Measurements from ENCODE around the gene PRKG1.

The PRKG1 gene

GRCh38 chr10:51888263-51888662 is 814.0 kb downstream of the PRKG1 start:
- no peak overlapping the region for H3K14ac ChIP-seq (ENCODE audit: low read length)
- no peak overlapping the region for H4K8ac ChIP-seq (ENCODE audit: low read depth, low read length)
- no peak overlapping the region for H3K4me2 ChIP-seq (ENCODE audit: low read length)
- H4K12ac ChIP-seq (ENCODE audit: low read depth, low read length): no peak overlapping the region
- peaks cover 2% of the 10 kb centered on the region for H3K9me3 ChIP-seq (ENCODE audit: insufficient read depth, low read depth, low read length)
- no peak for DNase-seq
- H2AFZ ChIP-seq (ENCODE audit: insufficient read depth, low read length, poor library complexity): no peak overlapping the region
- no peaks in the 10 kb centered on the region for H3K79me2 ChIP-seq (ENCODE audit: control insufficient read depth, insufficient read depth, low read length, poor library complexity)
- no peaks in the 10 kb centered on the region for H3K36me3 ChIP-seq (ENCODE audit: control insufficient read depth in 1 of 2, insufficient read depth in 2 of 2, low read length in 2 of 2)
- no peak overlapping the region for H3K18ac ChIP-seq (ENCODE audit: low read length)
- H4K91ac ChIP-seq (ENCODE audit: low read depth, low read length): no peak overlapping the region
- H3K4me3 ChIP-seq (ENCODE audit: low read depth, low read length): no peak overlapping the region
- H3K4ac ChIP-seq (ENCODE audit: low read depth, low read length): no peak overlapping the region
- H3K27me3 ChIP-seq (ENCODE audit: insufficient read depth, low read length): no peaks in the 10 kb centered on the region
- H3K27ac ChIP-seq (ENCODE audit: low read depth, low read length): no peak overlapping the region
- H2BK5ac ChIP-seq (ENCODE audit: low read depth, low read length, poor library complexity): no peak overlapping the region
- H3K9ac ChIP-seq (ENCODE audit: low read length): no peak overlapping the region
- H2BK12ac ChIP-seq (ENCODE audit: low read length): no peak overlapping the region
- no peaks in the 10 kb centered on the region for H3K4me1 ChIP-seq (ENCODE audit: control insufficient read depth in 1 of 2, insufficient read depth in 2 of 2, low read length in 2 of 2)
- H2BK120ac ChIP-seq (ENCODE audit: insufficient read depth, low read length, poor library complexity): no peak overlapping the region
- no peaks in the 10 kb centered on the region for H3K79me1 ChIP-seq (ENCODE audit: low read length)
- H3K23ac ChIP-seq (ENCODE audit: low read length): no peak overlapping the region
- no peak overlapping the region for H2AK5ac ChIP-seq (ENCODE audit: low read length)

GRCh38 chr10:51892313-51892712 is 818.0 kb downstream of the PRKG1 start:
- no peak overlapping the region for H3K4me3 ChIP-seq (ENCODE audit: low read depth, low read length)
- H3K27ac ChIP-seq (ENCODE audit: low read depth, low read length): no peak overlapping the region
- H3K4me2 ChIP-seq (ENCODE audit: low read length): no peak overlapping the region
- no peak overlapping the region for H4K91ac ChIP-seq (ENCODE audit: low read depth, low read length)
- no peak overlapping the region for H2AFZ ChIP-seq (ENCODE audit: insufficient read depth, low read length, poor library complexity)
- H3K4ac ChIP-seq (ENCODE audit: low read depth, low read length): no peak overlapping the region
- no peaks in the 10 kb centered on the region for H3K79me1 ChIP-seq (ENCODE audit: low read length)
- H2BK12ac ChIP-seq (ENCODE audit: low read length): no peak overlapping the region
- no peak overlapping the region for H3K9ac ChIP-seq (ENCODE audit: low read length)
- H3K27me3 ChIP-seq (ENCODE audit: insufficient read depth, low read length): no peaks in the 10 kb centered on the region
- H2BK5ac ChIP-seq (ENCODE audit: low read depth, low read length, poor library complexity): no peak overlapping the region
- H3K4me1 ChIP-seq (ENCODE audit: control insufficient read depth in 1 of 2, insufficient read depth in 2 of 2, low read length in 2 of 2): no peaks in the 10 kb centered on the region
- H3K14ac ChIP-seq (ENCODE audit: low read length): no peak overlapping the region
- no CpG with 5 or more reads among the region's 1 CpG for WGBS (ENCODE audit: extremely low coverage, insufficient coverage, insufficient read length)
- no peak overlapping the region for H2BK120ac ChIP-seq (ENCODE audit: insufficient read depth, low read length, poor library complexity)
- no peak overlapping the region for H2AK5ac ChIP-seq (ENCODE audit: low read length)
- H3K23ac ChIP-seq (ENCODE audit: low read length): no peak overlapping the region
- no peaks in the 10 kb centered on the region for H3K9me3 ChIP-seq (ENCODE audit: insufficient read depth, low read depth, low read length)
- no peak for DNase-seq
- no peak overlapping the region for H4K8ac ChIP-seq (ENCODE audit: low read depth, low read length)
- H4K12ac ChIP-seq (ENCODE audit: low read depth, low read length): no peak overlapping the region
- H3K18ac ChIP-seq (ENCODE audit: low read length): no peak overlapping the region
- H3K79me2 ChIP-seq (ENCODE audit: control insufficient read depth, insufficient read depth, low read length, poor library complexity): no peaks in the 10 kb centered on the region
- H3K36me3 ChIP-seq (ENCODE audit: control insufficient read depth in 1 of 2, insufficient read depth in 2 of 2, low read length in 2 of 2): no peaks in the 10 kb centered on the region

- H3K36me3 ChIP-seq (ENCODE audit: control insufficient read depth in 1 of 2, insufficient read depth in 2 of 2, low read length in 2 of 2): no peaks in the 10 kb centered on the region
- no peak overlapping the region for H4K8ac ChIP-seq (ENCODE audit: low read depth, low read length)
- no peak overlapping the region for H3K14ac ChIP-seq (ENCODE audit: low read length)
- no peak overlapping the region for H4K12ac ChIP-seq (ENCODE audit: low read depth, low read length)
- no peak overlapping the region for H3K4me3 ChIP-seq (ENCODE audit: low read depth, low read length)
- no peak overlapping the region for H2BK12ac ChIP-seq (ENCODE audit: low read length)
- no peak overlapping the region for H2AFZ ChIP-seq (ENCODE audit: insufficient read depth, low read length, poor library complexity)
- no peaks in the 10 kb centered on the region for H3K27me3 ChIP-seq (ENCODE audit: insufficient read depth, low read length)
- H3K27ac ChIP-seq (ENCODE audit: low read depth, low read length): no peak overlapping the region
- no peak overlapping the region for H2BK120ac ChIP-seq (ENCODE audit: insufficient read depth, low read length, poor library complexity)
- H3K4me1 ChIP-seq (ENCODE audit: control insufficient read depth in 1 of 2, insufficient read depth in 2 of 2, low read length in 2 of 2): no peaks in the 10 kb centered on the region
- no CpG with 5 or more reads among the region's 1 CpG for WGBS (ENCODE audit: extremely low coverage, insufficient coverage, insufficient read length)
- H4K91ac ChIP-seq (ENCODE audit: low read depth, low read length): no peak overlapping the region
- no peak overlapping the region for H3K18ac ChIP-seq (ENCODE audit: low read length)
- H3K4me2 ChIP-seq (ENCODE audit: low read length): no peak overlapping the region
- H2AK5ac ChIP-seq (ENCODE audit: low read length): no peak overlapping the region
- H3K4ac ChIP-seq (ENCODE audit: low read depth, low read length): no peak overlapping the region
- no peaks in the 10 kb centered on the region for H3K9me3 ChIP-seq (ENCODE audit: insufficient read depth, low read depth, low read length)
- H3K23ac ChIP-seq (ENCODE audit: low read length): no peak overlapping the region
- no peak overlapping the region for H2BK5ac ChIP-seq (ENCODE audit: low read depth, low read length, poor library complexity)
- DNase-seq: peak in 1 of 2 donors; percentile 21
- H3K79me1 ChIP-seq (ENCODE audit: low read length): no peaks in the 10 kb centered on the region
- no peaks in the 10 kb centered on the region for H3K79me2 ChIP-seq (ENCODE audit: control insufficient read depth, insufficient read depth, low read length, poor library complexity)
- no peak overlapping the region for H3K9ac ChIP-seq (ENCODE audit: low read length)
These were observed 818.8 kb downstream of the PRKG1 start for GRCh38 chr10:51892965-51893658.

- Histone ChIP-seq H2AK5ac (ENCODE audit: low read length) (no peak overlapping the region), H2AFZ (ENCODE audit: insufficient read depth, low read length, poor library complexity) (no peak overlapping the region), H3K4ac (ENCODE audit: low read depth, low read length) (no peak overlapping the region), H4K12ac (ENCODE audit: low read depth, low read length) (no peak overlapping the region), H4K8ac (ENCODE audit: low read depth, low read length) (no peak overlapping the region), H4K91ac (ENCODE audit: low read depth, low read length) (no peak overlapping the region), H3K79me1 (ENCODE audit: low read length) (no peaks in the 10 kb centered on the region), H3K36me3 (ENCODE audit: control insufficient read depth in 1 of 2, insufficient read depth in 2 of 2, low read length in 2 of 2) (no peaks in the 10 kb centered on the region), H3K27ac (ENCODE audit: low read depth, low read length) (no peak overlapping the region), H3K79me2 (ENCODE audit: control insufficient read depth, insufficient read depth, low read length, poor library complexity) (no peaks in the 10 kb centered on the region), H3K23ac (ENCODE audit: low read length) (no peak overlapping the region), H3K4me1 (ENCODE audit: control insufficient read depth in 1 of 2, insufficient read depth in 2 of 2, low read length in 2 of 2) (no peaks in the 10 kb centered on the region), H3K9ac (ENCODE audit: low read length) (no peak overlapping the region), H2BK120ac (ENCODE audit: insufficient read depth, low read length, poor library complexity) (no peak overlapping the region), H3K4me3 (ENCODE audit: low read depth, low read length) (no peak overlapping the region), H3K18ac (ENCODE audit: low read length) (no peak overlapping the region), H2BK5ac (ENCODE audit: low read depth, low read length, poor library complexity) (no peak overlapping the region), H2BK12ac (ENCODE audit: low read length) (no peak overlapping the region), H3K4me2 (ENCODE audit: low read length) (no peak overlapping the region), H3K9me3 (ENCODE audit: insufficient read depth, low read depth, low read length) (no peaks in the 10 kb centered on the region), H3K27me3 (ENCODE audit: insufficient read depth, low read length) (no peaks in the 10 kb centered on the region), H3K14ac (ENCODE audit: low read length) (no peak overlapping the region)
- DNase-seq: peak; percentile 77 to 87
- WGBS (ENCODE audit: extremely low coverage, insufficient coverage, insufficient read length): no CpG with 5 or more reads among the region's 5 CpGs
These were observed 820.7 kb downstream of the PRKG1 start for GRCh38 chr10:51894771-51895578.

All from trophoblast cell (in vitro differentiated cells and primary cell).